Psoas muscle (tissue), 8 donors: ENCODE results near the gene TSKU. TPM values are rescaled to one million over a fixed set of nuclear protein-coding genes. Genes with fewer than 3 reads are reported as not detected.

Experiments
- ATAC-seq, 4 donors: fragments of 200-7000 bp; cut with Tn5 transposase; one replicate each; pipeline ENCODE4 v1.9.1; 2020; ENCODE audit warnings: moderate library complexity in 3 of 4, mild to moderate bottlenecking in 2 of 4
- DNase-seq, 2 donors: peaks; one replicate each; pipeline ENCODE4 v3.0.0-alpha.2; 2020
- H3K27ac ChIP-seq: fragments of 200-600 bp; one replicate; pipeline ENCODE4 v1.8.0; 2022
- H3K27me3 ChIP-seq, 3 donors: fragments of 200-600 bp in 1 of 3; one replicate each; pipeline versions ENCODE4 v1.6.1 to v1.8.0; 2013 to 2022; ENCODE audit warnings: low read length in 2 of 3, mild to moderate bottlenecking in 2 of 3, moderate library complexity in 1 of 3; ENCODE audit not compliant: insufficient read depth in 3 of 3
- H3K36me3 ChIP-seq, 2 donors: fragments of 200-600 bp in 1 of 2; one replicate each; pipeline versions ENCODE4 v1.6.1 to v1.8.0; 2013 to 2022; ENCODE audit warnings: low read depth in 1 of 2, mild to moderate bottlenecking in 1 of 2, moderate library complexity in 1 of 2; ENCODE audit not compliant: insufficient read depth in 1 of 2
- H3K4me1 ChIP-seq: fragments of 200-600 bp; one replicate; pipeline ENCODE4 v1.8.0; 2022
- H3K4me3 ChIP-seq: fragments of 200-600 bp; one replicate; pipeline ENCODE4 v1.8.0; 2022; ENCODE audit warnings: mild to moderate bottlenecking
- H3K9me3 ChIP-seq: fragments of 200-600 bp; one replicate; pipeline ENCODE4 v1.8.0; 2022
- CTCF ChIP-seq: fragments of 200-600 bp; IDR thresholded peaks from one replicate; pipeline ENCODE4 v1.8.0; 2022; ENCODE audit warnings: antibody characterized with exemption
- WGBS, 3 donors: extraction: QIAGEN DNeasy Blood & Tissue Kit; methylation state at CpG; one replicate each; pipeline versions ENCODE4 v1.1.6 to v1.1.7; 2013; 5-methylcytosine and 5-hydroxymethylcytosine counted together
- intact Hi-C, 2 donors: fragments of 100-400 bp; cut with DNase I; formaldehyde crosslinking; loops; one replicate each; pipeline versions ENCODE4 v1.11.0 to v1.14.2; 2022
- polyA plus RNA-seq, 3 donors: library from polyadenylated mRNA; stranded (reverse); fragments of 200-250 nt; gene quantifications; one replicate each; pipeline ENCODE4 v1.2.3, GENCODE V29; 2013
- total RNA-seq, 4 donors: library from RNA; stranded (reverse); fragmentation: NEBNext Ultra II Directional in 2 of 4; extraction: Animal tissue kit (Norgen Biotek cat#: 25700) in 2 of 4; gene quantifications; one replicate each; pipeline versions ENCODE4 v1.2.1 to v1.2.4, GENCODE V29; 2021 to 2023
- donor health status: healthy with polysubstance abuse.
- donor health status: DM: no; HTN: no; CAD: no; lungs with moderate emphysema.
- donor health status: Bipolar disorder and iron deficiency.
- donor health status: healthy.
- donor health status: DM: yes; HTN: yes; CAD: no.
- donor health status: DM: no; HTN: no; CAD: no.
- donor health status: DM: no; HTN: no; CAD: no.
- donor health status: DM: yes; HTN: yes; CAD: no.

Gene TSKU
- total and polyA plus RNA-seq, 7 donors: 3.1 to 11.4 (median 4.0) TPM

- Histone ChIP-seq H3K4me3 (no peak overlapping the region), H3K27ac (no peak overlapping the region), H3K4me1 (no peaks in the 10 kb centered on the region), H3K27me3 (no peaks in the 10 kb centered on the region), H3K9me3 (no peaks in the 10 kb centered on the region), H3K36me3 (no peaks in the 10 kb centered on the region)
- no peak for DNase-seq
- 90 to 95% (median 92%) methylated on average over 2 of the region's 2 CpGs for WGBS, 3 donors
- TF ChIP-seq CTCF: no peak
- no peak for ATAC-seq
- intact Hi-C loops: no loop called here
Observed at GRCh38 chr11:76750067-76750466, 33.1 kb upstream of the TSKU start.

- H3K36me3 ChIP-seq: no peaks in the 10 kb centered on the region
- H3K9me3 ChIP-seq: no peaks in the 10 kb centered on the region
- H3K4me3 ChIP-seq: no peak overlapping the region
- no peaks in the 10 kb centered on the region for H3K27me3 ChIP-seq
- H3K27ac ChIP-seq: no peak overlapping the region
- ATAC-seq: no peak
- TF ChIP-seq CTCF: no peak
- intact Hi-C loops: no loop called here
- no peak for DNase-seq
- no peaks in the 10 kb centered on the region for H3K4me1 ChIP-seq
- 94 to 96% (median 95%) methylated on average over 6 of the region's 6 CpGs for WGBS, 3 donors
Observed at GRCh38 chr11:76750746-76751145, 32.4 kb upstream of the TSKU start.

- Histone ChIP-seq H3K36me3 (no peaks in the 10 kb centered on the region), H3K27me3 (no peaks in the 10 kb centered on the region), H3K4me1 (no peaks in the 10 kb centered on the region), H3K9me3 (no peaks in the 10 kb centered on the region), H3K27ac (no peak overlapping the region), H3K4me3 (no peak overlapping the region)
- 53 to 58% (median 53%) methylated on average over 25 of the region's 25 CpGs for WGBS, 3 donors
- no peak for TF ChIP-seq CTCF
- intact Hi-C loops: no loop called here
- DNase-seq (peak; percentile 89 to 94), ATAC-seq (peak; percentile 40 to 85 (median 75))
Observed at GRCh38 chr11:76752321-76753143, 30.6 kb upstream of the TSKU start.

- no peak overlapping the region for H3K27ac ChIP-seq
- ATAC-seq (no peak), DNase-seq (no peak)
- no peak overlapping the region for H3K4me3 ChIP-seq
- intact Hi-C loops: no loop called here
- 86 to 92% (median 88%) methylated on average over 3 of the region's 3 CpGs for WGBS, 3 donors
- H3K9me3 ChIP-seq: no peaks in the 10 kb centered on the region
- no peak for TF ChIP-seq CTCF
- H3K27me3 ChIP-seq: no peaks in the 10 kb centered on the region
- no peaks in the 10 kb centered on the region for H3K4me1 ChIP-seq
- H3K36me3 ChIP-seq: no peaks in the 10 kb centered on the region
Observed at GRCh38 chr11:76753449-76753848, 29.7 kb upstream of the TSKU start.

DNA sequence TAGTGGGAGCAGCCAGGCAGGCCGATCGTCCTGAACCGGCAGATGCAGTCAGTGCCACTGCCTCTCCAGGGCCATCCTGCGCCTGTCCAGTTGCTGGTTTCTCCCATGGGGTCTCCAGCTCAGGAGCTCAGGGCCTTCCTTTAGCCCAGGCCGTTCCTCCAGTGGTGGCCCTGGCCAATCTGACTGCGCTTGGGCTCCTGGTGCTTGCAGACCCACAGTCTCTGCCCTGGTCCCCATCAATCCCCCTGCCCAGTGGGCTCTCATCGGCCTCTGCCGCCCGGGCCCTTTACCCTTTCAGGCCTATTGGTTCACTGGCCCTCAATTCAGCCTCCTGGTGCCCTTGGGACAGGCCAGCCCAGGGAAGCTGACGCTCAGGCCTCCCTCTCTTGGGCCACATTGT, 29.2 kb upstream of the TSKU start:
- no peak overlapping the region for H3K27ac ChIP-seq
- no peaks in the 10 kb centered on the region for H3K4me1 ChIP-seq
- H3K9me3 ChIP-seq: no peaks in the 10 kb centered on the region
- no peaks in the 10 kb centered on the region for H3K27me3 ChIP-seq
- intact Hi-C loops: no loop called here
- no peak overlapping the region for H3K4me3 ChIP-seq
- no peaks in the 10 kb centered on the region for H3K36me3 ChIP-seq
- no peak for TF ChIP-seq CTCF
- DNase-seq: no peak
- no peak for ATAC-seq
- 90 to 95% (median 95%) methylated on average over 10 of the region's 10 CpGs for WGBS, 3 donors
